GM12872 (cell line): ENCODE data around the gene NEUROD2.

ENCODE experiments used
- CTCF ChIP-seq: IDR thresholded peaks from 3 replicates; pipeline ENCODE4 v1.5.1; 2011; ENCODE audit warnings: low read depth, mild to moderate bottlenecking, low read length, moderate library complexity; ENCODE audit not compliant: insufficient read depth

Gene NEUROD2

GRCh38 chr17:39602533-39603303, 5.0 kb downstream of the NEUROD2 start:
- TF ChIP-seq CTCF, result no peak

GRCh38 chr17:39601758-39602532, 5.8 kb downstream of the NEUROD2 start:
- TF ChIP-seq CTCF, result no peak

GRCh38 chr17:39600997-39601597, 6.6 kb downstream of the NEUROD2 start:
- TF ChIP-seq CTCF, result no peak

GRCh38 chr17:39600288-39600996, 7.3 kb downstream of the NEUROD2 start:
- no peak for TF ChIP-seq CTCF

GRCh38 chr17:39599665-39600231, 8.0 kb downstream of the NEUROD2 start:
- TF ChIP-seq CTCF, result no peak

- TF ChIP-seq CTCF, result no peak
These were observed 8.6 kb downstream of the NEUROD2 start for GRCh38 chr17:39599004-39599664.
